Right lobe of liver (tissue), 6 donors: ENCODE data around the gene PRSS8. TPM values are rescaled to one million over a fixed set of nuclear protein-coding genes. Genes with fewer than 3 reads are reported as not detected.

ENCODE experiments used
- ATAC-seq, 4 donors: fragments of 200-7000 bp; cut with Tn5 transposase; one replicate each; pipeline ENCODE4 v1.9.1; 2020; ENCODE audit warnings: mild to moderate bottlenecking in 4 of 4, moderate library complexity in 4 of 4
- DNase-seq, 3 donors: peaks; one replicate each; pipeline ENCODE4 v3.0.0-alpha.2; 2020
- H3K27ac ChIP-seq, 3 donors: fragments of 200-600 bp; one replicate each; pipeline ENCODE4 v1.8.0; 2022
- H3K27me3 ChIP-seq, 2 donors: fragments of 200-600 bp; one replicate each; pipeline ENCODE4 v1.8.0; 2022
- H3K36me3 ChIP-seq, 4 donors: fragments of 200-600 bp; sonication (generic) in 1 of 4; one replicate each; pipeline versions ENCODE4 v1.5.1 to v1.8.0; 2017 to 2022; ENCODE audit warnings: control low read depth in 1 of 4
- H3K4me1 ChIP-seq, 4 donors: fragments of 200-600 bp; sonication (generic) in 1 of 4; one replicate each; pipeline versions ENCODE4 v1.5.1 to v1.8.0; 2017 to 2022; ENCODE audit warnings: control low read depth in 1 of 4
- H3K4me3 ChIP-seq, 3 donors: fragments of 200-600 bp; one replicate each; pipeline ENCODE4 v1.8.0; 2022
- H3K9me3 ChIP-seq, 4 donors: fragments of 200-600 bp; sonication (generic) in 1 of 4; one replicate each; pipeline versions ENCODE4 v1.5.1 to v1.8.0; 2017 to 2022; ENCODE audit warnings: control low read depth in 1 of 4
- CTCF ChIP-seq, 4 donors: fragments of 200-600 bp in 3 of 4; fragments of 450-650 bp in 1 of 4; IDR thresholded peaks; one replicate each; pipeline versions ENCODE4 v1.5.1 to v1.8.0; 2016 to 2022; ENCODE audit warnings: antibody characterized with exemption in 4 of 4, mild to moderate bottlenecking in 2 of 4
- POLR2A ChIP-seq: fragments of 450-650 bp; IDR thresholded peaks from one replicate; pipeline ENCODE4 v1.6.1; 2017; ENCODE audit warnings: antibody characterized with exemption, mild to moderate bottlenecking
- WGBS: methylation state at CpG from one replicate; pipeline ENCODE4 v1.1.6; 2018; ENCODE audit warnings: low coverage, low lambda C conversion rate; ENCODE audit not compliant: insufficient coverage; ENCODE audit errors: missing lambda C conversion rate; 5-methylcytosine and 5-hydroxymethylcytosine counted together
- intact Hi-C, 2 donors: fragments of 100-400 bp; cut with DNase I; formaldehyde crosslinking; loops; one replicate each; pipeline versions ENCODE4 v1.11.2 to v1.14.1; 2022
- long read RNA-seq: library from polyadenylated mRNA; unstranded; transcript quantifications from one replicate; pipeline ENCODE4 v2.0.0, GENCODE V29; 2019
- total RNA-seq, 6 experiments: library from RNA; depleted of rRNA in 2 of 6; stranded (reverse); fragments of >200 nt in 2 of 6; fragmentation: NEBNext Ultra II Directional in 3 of 6; extraction: Animal tissue kit (Norgen Biotek cat#: 25700) in 3 of 6; gene quantifications; one replicate each; pipeline versions ENCODE4 v1.1.0 to v1.2.4, GENCODE V29; 2016 to 2023
- donor health status: DM: no; HTN: yes; CAD: no.
- donor health status: DM: no; HTN: no; CAD: no.
- donor health status: DM: no; HTN: no; CAD: no.
- donor health status: DM: no; HTN: yes; CAD: no.
- donor health status: DM: no; HTN: yes; CAD: no.

Gene PRSS8
- total RNA-seq, result 10 to 100 TPM in 4 of 6 experiments, 1 to 10 TPM in 2; 5.6 to 20.0 (median 13.1) TPM
- long read RNA-seq, partial matches to known transcripts, result 1 of 5 reads
- long read RNA-seq, other reads (novel, unspliced or antisense), result 4 of 5 reads

- WGBS, result 46% methylated on average over 3 of the region's 22 CpGs
- TF ChIP-seq POLR2A (peak; percentile 64), CTCF (IDR thresholded peaks at IDR 0.05) (no peak)
- peaks cover 0 to 11% (median 0%) of the 10 kb centered on the region in 4 donors for H3K36me3 ChIP-seq
- peak within 1 kb of the TSS; percentile 31 to 62 (median 54) for H3K4me3 ChIP-seq
- peak; percentile 75 to 92 (median 84) for DNase-seq
- H3K27ac ChIP-seq, result peak within 1 kb of the TSS; percentile 22 to 45 (median 29)
- ATAC-seq, result peak; percentile 69 to 87 (median 82)
- H3K4me1 ChIP-seq, result peaks cover 0 to 8% (median 3%) of the 10 kb centered on the region in 4 donors
- H3K9me3 ChIP-seq, result no peaks in the 10 kb centered on the region
- no peaks in the 10 kb centered on the region for H3K27me3 ChIP-seq
- intact Hi-C loops, result no loop called here
These were observed at the start of gene PRSS8 for GRCh38 chr16:31135535-31136286. Gene PRSS8, minus strand, starts transcription at chr16:31135727. Its CDS starts 229 bp downstream, at chr16:31135498.

GRCh38 chr16:31184888-31185287 lies 49.4 kb upstream of the PRSS8 start:
- no CpG with 5 or more reads among the region's 14 CpGs for WGBS
- no peak for ATAC-seq
- intact Hi-C loops, result loop anchor here in 1 of 2 donors (10.0 kb wide), 1 partner anchor 270 kb away; the partner anchor contains the start of gene ARMC5
- H3K4me1 ChIP-seq, result peaks cover 0 to 19% (median 7%) of the 10 kb centered on the region in 4 donors
- TF ChIP-seq CTCF (IDR thresholded peaks at IDR 0.05) (no peak), POLR2A (no peak)
- peaks cover 18 to 77% (median 53%) of the 10 kb centered on the region in 4 donors for H3K36me3 ChIP-seq
- no peak overlapping the region for H3K4me3 ChIP-seq
- H3K27ac ChIP-seq, result no peak overlapping the region
- DNase-seq, result no peak
- H3K9me3 ChIP-seq, result no peaks in the 10 kb centered on the region
- H3K27me3 ChIP-seq, result no peaks in the 10 kb centered on the region

- Histone ChIP-seq H3K27ac (no peak overlapping the region), H3K36me3 (peaks cover 14 to 65% (median 45%) of the 10 kb centered on the region in 4 donors), H3K4me3 (no peak overlapping the region), H3K9me3 (no peaks in the 10 kb centered on the region), H3K4me1 (peaks cover 0 to 19% (median 7%) of the 10 kb centered on the region in 4 donors), H3K27me3 (no peaks in the 10 kb centered on the region)
- WGBS, result 77% methylated on average over 9 of the region's 10 CpGs
- no peak for DNase-seq
- no peak for ATAC-seq
- intact Hi-C loops, result loop anchor here in 1 of 2 donors (10.0 kb wide), 1 partner anchor 271 kb away; the partner anchor contains the start of gene ARMC5
- TF ChIP-seq CTCF (IDR thresholded peaks at IDR 0.05) (no peak), POLR2A (no peak)
These were observed 48.2 kb upstream of the PRSS8 start for GRCh38 chr16:31183432-31184428.

- Histone ChIP-seq H3K36me3 (peaks cover 14 to 52% (median 34%) of the 10 kb centered on the region in 4 donors), H3K27ac (no peak overlapping the region), H3K9me3 (no peaks in the 10 kb centered on the region), H3K4me1 (peaks cover 0 to 19% (median 7%) of the 10 kb centered on the region in 4 donors), H3K4me3 (no peak overlapping the region), H3K27me3 (no peaks in the 10 kb centered on the region)
- ATAC-seq, result no peak
- WGBS, result 39% methylated on average over 6 of the region's 7 CpGs
- DNase-seq, result no peak
- no peak for TF ChIP-seq CTCF (IDR thresholded peaks at IDR 0.05)
- no peak for TF ChIP-seq POLR2A
- intact Hi-C loops, result loop anchor here in 1 of 2 donors (10.0 kb wide), 1 partner anchor 272 kb away; the partner anchor contains the start of gene ARMC5
These were observed 46.9 kb upstream of the PRSS8 start for GRCh38 chr16:31182391-31182790.
